Measurements from ENCODE around the gene SNX15.
"Not testable (repeated sequence)": the region's sequence is repeated elsewhere in the genome, so short reads cannot be mapped to it uniquely, and the experiment has no call there.

Gene SNX15, protein sequence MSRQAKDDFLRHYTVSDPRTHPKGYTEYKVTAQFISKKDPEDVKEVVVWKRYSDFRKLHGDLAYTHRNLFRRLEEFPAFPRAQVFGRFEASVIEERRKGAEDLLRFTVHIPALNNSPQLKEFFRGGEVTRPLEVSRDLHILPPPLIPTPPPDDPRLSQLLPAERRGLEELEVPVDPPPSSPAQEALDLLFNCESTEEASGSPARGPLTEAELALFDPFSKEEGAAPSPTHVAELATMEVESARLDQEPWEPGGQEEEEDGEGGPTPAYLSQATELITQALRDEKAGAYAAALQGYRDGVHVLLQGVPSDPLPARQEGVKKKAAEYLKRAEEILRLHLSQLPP

GRCh38 chr11:65027213-65028067 lies at the start of gene SNX15:
TSS of gene SNX15 (plus strand) at chr11:65027439. CDS start at chr11:65027538, 99 bp downstream.
- DNase-seq: peak; percentile 98

- not testable (repeated sequence) for DNase-seq
These were observed 43.9 kb upstream of the SNX15 start for GRCh38 chr11:64983339-64983738.

DNA sequence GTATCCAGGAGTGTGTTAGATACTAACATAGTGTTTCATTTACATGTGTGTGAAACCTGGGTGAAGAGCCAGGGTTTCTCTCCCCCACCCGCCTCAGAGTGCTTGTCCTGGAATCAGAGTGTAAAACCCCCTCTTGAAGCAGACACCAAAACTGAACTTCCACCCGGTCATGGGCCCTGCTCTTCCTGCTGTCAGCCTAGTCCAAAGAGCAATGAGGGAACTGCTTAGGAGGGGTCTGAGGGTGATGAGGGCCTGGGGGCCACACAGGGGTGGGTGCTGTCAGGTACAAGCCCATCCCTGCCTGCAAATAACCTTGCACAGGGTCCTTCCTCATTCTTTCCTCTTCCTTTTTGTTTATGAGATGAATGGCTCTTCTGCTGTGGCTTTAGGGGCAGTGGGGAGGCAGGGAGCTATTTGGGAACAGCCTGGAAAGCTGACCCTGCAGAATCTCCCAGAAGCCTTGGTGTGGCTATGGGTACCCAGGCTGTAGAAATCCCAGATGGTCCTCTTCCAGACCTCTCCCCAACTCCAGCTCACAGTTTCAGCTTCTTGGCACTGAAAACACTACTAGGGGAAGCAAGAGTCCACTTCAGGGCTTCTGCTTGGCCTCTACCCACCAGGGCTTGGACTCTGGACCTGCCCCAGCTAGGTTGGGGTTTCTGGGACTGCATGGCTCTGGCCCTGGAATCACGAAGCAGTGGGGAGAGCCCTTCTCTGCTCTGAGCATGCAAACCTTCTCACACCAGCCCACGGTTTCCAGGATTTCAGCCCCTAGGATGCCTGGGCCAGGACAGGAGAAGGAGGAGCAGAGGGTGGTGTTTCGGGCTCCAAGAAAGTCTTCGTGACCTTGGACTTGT lies 39.0 kb upstream of the SNX15 start:
- no peak for DNase-seq

DNA sequence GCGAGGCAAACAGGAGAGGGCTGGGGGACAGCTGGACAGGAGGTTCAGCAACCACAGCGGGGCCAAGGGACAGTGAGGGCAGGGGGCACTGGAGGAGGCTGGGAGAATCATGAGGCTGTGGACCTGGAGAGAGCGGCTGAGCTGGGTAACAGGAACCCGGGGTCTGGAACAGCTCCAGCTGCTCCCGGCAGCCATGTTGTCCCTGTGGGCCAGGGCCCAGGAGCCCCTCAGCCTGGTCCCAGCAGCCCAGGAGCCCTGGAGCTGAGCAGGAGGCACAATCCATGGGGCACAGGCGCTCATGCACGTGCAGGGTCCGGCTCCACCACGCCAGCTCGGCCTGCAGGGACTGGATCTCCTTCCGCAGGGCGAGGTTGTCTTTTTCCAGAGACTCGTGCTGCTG lies 37.8 kb upstream of the SNX15 start:
- no peak for DNase-seq

DNA sequence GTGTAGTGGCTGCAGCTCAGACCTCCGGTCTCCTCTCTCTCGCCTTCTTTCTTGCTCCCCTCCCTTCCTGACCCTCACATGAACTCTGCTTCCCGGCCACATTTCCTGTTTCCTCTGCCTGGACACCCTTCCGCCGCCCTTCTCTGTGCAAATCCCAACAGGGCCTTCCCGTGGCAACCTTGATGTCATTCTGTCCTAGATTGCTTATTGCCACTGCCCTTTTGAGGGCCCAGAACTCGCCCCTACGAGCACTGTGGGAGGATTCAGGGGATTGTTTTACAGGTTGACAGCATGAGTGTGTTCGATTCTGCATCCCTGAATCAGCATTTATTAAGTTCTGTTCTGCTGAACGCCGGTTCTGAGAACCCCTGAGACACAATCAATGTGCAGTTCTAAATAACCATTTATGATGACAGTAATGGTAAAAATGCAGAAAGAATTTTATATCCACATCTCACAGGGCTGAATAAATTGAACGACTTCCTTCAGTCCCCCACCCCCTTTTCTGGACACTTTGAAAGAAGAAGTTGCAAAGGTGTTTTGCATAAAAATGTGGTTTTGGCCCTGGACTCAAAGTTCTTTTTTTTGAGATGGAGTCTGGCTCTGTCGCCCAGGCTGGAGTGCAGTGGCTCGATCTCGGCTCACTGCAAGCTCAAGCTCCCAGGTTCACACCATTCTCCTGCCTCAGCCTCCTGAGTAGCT lies 36.9 kb upstream of the SNX15 start:
- no peak for DNase-seq

GRCh38 chr11:64994318-64994717 lies 32.9 kb upstream of the SNX15 start:
- no peak for DNase-seq

GRCh38 chr11:64996327-64996709 lies 30.9 kb upstream of the SNX15 start:
- DNase-seq: no peak

DNA sequence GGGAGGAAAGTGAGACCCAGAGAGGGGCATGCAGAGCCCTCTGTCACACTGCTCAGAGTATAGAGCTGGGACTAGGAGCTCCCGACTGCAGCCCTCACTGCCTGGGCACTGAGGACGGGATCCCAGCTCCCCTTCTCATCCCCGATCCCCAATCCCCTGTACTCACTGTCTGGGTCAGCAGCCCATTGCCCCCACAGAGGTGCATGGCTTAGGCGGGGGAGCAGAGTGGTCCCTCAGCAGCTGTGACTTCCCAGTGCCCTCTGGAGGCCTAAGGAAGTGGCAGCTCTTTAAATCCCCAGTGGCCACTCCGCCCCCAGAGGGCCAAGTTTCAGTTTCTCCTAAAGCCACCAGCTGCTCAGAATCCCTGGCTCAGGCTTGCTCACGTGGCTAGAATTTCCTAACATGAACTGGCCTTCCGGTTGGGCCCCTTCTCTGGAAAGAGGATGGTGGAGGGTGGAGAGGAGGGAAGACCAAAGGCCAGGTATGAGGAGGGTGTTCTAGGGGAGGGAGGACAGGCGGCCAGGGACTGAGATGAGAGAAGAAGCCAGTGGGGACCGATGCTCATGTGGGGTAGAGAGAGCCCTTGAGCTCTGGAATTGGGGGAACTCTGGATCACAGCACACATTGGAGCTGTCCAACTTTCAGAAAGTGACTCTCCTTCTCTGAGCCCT lies 30.4 kb upstream of the SNX15 start, which contains the start of gene BATF2:
BATF2 (minus strand) TSS at position 262 of the 671 bp plus-strand sequence; CDS start at position 205, 57 bp downstream.
- peak; percentile 56 for DNase-seq

DNA sequence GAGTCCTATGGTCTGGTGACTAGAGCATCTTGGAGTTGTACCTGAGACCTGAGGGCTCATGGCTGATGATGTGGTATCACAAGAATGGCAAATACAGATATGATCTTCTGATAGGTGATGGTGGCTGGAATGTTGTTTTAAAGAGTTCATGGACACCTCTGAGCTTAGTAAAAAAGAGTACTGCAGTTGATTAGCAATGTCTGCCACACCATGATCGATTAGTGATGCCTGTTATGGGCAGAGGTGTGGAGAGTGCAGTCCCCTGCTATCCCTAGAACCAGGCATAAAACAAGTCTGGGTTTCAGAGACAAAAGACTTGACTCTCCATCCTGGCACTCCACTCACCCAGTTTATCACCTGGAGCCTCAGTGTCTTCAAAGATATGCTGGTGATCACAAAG lies 29.1 kb upstream of the SNX15 start:
- DNase-seq: peak; percentile 42

DNA sequence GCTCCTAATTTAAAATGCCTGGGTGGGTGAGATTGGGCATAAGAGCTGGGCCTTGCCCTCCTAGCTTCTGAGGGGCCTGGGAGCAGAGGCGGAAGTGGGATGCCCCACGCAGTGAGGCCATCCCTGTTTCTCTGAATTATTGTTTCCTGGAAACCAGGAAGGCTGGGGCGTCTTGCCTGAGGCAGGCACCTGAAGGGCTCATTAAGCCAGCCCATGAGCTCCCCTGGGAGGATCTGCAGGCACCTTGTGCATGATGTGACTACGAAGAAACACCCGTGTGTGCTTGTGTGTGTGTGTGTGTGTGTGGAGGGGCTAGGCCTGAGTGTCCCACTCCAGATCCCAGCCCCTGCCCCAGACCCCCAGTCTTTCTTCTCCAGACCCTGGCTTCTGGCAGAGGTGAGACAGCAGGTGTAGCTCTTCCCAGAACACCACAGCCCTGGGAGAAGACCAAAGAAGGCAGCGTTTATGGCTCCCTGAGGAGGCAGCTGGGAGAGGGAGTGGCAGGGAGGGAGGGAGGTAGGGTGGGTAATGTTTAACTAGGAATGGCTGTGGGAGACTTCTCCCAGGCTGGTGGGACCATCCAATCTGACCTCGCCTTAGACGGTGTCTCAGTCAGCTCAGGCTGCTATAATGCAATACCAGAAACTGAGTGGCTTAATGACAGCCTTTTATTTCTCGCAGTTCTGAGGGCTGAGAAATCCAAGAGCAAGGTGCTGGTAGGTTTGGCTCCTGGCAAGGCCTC lies 28.4 kb upstream of the SNX15 start:
- peak; percentile 83 for DNase-seq

GRCh38 chr11:64999478-64999877 lies 27.8 kb upstream of the SNX15 start:
- no peak for DNase-seq

DNA sequence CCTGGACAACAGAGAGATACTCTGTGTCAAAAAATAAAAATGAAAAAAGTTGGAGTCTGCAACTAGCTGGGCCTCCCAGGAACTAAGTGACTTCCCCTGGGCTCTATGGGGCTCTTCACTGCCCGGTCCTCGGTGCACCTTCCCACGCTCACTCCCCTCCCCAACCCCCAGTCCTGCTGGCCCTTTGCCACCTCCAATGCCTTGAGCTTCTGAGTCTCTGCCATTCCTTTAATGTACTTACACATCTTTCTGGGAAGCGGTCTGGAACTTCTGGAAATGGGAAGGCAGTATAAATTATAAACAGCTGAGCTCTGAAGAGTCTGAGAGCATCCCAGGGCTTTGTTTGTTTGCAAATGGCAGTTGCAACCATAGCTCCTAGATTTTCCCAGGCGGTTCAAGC lies 24.5 kb upstream of the SNX15 start:
- DNase-seq: no peak

DNA sequence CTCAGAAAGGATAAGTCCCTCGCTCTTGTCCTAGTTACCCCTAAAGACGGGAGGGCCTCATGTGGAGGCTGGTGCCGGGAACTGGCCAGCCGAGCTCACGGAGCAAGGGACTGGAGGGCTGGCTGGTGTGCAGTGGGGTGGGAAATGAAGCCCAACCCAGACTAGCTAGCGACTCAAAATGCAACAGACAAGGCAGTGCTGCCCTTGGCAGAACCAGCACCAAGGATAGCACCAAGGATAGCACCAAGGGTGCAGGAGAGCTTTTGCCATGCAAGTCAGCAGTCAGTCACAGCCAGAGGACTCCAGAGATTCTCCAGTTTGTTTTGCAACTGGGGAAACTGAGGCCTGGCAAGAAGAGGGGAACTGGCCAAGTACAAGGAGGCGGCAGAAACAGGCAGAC lies 24.0 kb upstream of the SNX15 start:
- DNase-seq: no peak

GRCh38 chr11:65003968-65004367 lies 23.3 kb upstream of the SNX15 start:
- not testable (repeated sequence) for DNase-seq

DNA sequence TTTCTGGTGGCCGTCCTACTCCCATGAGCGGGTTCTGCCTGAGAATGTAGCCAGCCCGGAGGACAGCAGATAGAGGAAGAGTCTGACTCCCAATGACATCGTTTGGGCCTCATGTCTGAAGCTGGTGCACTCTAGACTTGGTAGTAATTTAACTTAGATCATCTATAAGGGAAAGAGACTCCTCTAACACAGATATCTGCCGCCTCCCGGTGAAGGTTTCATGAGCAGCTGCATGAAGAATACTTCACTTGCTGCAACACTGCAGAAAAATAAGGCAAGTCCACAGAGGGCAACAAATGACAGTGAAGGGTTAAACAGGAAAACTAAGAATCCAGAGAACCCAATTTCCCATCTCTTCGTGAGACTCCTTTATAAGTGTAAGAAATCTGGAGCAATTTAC lies 19.2 kb upstream of the SNX15 start:
- no peak for DNase-seq

- no peak for DNase-seq
These were observed 18.4 kb upstream of the SNX15 start for GRCh38 chr11:65008873-65009272.

DNA sequence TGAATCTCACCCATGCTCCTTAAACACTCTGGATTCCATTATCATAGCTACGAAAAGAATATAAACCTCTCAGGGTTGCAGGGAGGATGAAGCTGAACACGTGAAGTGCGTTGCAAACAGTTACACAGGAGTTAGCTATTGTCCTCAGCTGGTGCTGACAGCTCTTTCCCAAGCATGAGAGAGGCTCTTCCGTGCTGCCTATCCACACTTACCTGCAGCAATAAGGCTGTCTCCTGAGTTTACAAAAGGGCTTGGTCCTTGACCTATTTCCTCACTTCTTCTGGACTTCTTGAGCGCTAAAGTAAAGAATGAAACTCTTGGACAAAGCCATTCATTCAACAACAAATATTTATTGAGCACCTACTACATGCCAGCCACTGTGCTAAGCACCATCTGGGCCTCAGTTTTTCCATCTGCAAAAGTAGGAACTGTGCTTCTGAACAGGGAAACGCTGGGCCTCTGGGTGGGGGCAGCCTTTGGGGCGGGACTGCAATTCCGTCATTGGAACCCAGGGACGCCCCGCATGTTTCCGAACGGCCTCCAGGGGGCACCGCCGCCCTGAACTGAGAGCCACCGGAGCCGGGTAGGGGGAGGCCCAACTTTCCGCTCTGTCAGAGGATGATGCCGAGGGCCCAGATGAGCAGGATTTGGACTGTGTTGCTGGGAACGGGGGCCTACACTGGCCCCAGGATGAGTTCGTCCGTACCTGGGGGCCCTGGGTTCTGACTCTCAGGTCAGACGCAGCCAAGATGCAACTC lies 13.9 kb upstream of the SNX15 start:
- DNase-seq: peak; percentile 82

DNA sequence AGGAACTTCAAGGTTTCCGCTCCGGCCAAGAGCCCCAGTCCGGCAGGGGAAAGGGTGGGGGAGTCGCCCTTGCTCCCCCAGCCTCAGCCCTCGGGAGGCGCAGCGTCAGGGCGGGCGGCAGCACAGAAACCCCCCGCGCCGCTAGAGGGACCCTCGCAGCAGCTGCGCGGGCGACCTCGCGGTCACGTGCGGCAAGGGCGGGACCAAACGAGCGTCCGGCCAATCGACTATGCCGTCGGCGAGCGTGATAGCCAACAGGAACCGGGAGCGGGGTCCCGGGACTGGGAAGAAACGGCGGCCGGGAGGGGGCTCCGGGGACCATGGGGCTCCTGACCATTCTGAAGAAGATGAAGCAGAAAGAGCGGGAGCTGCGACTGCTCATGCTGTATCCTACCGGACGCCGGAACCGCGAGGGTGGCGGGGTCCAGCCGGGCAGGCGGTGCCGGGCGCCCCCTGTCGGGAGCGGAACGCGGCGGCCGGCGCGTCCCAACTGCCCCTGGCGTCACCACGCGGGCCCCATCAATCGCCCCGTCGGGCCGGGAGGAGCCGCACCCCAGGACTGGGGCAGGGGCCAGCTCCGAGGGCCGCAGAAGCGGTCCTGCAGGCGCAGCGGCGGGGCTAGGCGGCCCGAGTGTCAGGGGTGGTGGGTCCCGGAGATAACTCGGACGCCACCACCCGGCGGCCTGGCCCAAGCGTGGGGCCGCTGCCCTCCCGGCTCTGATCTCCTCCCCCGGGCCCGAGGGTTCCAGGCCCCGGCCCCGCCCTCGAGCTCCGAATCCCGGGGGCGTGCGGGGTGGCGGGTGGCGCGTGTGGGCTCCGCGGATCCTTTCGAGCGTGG lies 13.1 kb upstream of the SNX15 start, which contains the start of gene ARL2:
ARL2 (plus strand) TSS at position 273 of the 838 bp plus-strand sequence; CDS start at position 321, 48 bp downstream.
- DNase-seq: peak; percentile 90

- DNase-seq: no peak
These were observed 12.5 kb upstream of the SNX15 start for GRCh38 chr11:65014726-65015227.
